ENCODE results near the gene STK24. TPM values are rescaled to one million over a fixed set of nuclear protein-coding genes. Genes with fewer than 3 reads are reported as not detected.

STK24 gene
- total RNA-seq, 1 donor, result 82.2 TPM

DNA sequence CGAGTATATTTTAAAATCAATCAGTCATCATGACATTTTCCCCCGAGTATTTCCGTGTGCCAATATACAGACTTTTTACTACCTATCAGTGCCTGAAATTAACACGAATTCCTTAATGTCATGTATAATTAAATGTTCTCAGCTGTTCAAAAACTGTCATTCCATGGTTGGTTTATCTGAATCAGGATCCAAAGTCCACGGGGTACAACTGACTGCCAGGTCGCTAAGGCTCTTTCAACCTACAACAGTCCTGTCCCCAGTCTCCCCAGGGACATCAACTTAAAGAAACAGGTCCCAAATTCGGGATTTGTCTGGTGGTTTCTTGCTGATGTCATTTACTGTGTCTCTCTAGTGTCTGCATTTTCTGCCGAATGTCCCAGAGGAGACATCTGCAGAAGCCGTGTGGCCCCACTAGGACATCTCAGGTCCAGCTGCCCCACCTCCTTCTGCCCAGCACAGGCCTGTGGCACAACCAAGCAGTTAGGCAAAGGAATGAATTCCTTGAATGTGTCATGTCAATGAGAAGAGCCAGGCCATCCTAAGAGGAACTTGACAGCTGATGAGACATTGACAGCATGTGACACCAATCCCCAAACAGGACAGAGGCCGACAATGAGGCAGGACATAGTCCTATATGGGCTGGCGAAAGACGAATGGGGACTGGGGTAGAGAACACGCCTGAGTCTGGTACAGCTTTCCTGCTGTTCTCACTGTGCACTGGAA, 109.5 kb downstream of the STK24 start:
- TF ChIP-seq, protein P1, sequence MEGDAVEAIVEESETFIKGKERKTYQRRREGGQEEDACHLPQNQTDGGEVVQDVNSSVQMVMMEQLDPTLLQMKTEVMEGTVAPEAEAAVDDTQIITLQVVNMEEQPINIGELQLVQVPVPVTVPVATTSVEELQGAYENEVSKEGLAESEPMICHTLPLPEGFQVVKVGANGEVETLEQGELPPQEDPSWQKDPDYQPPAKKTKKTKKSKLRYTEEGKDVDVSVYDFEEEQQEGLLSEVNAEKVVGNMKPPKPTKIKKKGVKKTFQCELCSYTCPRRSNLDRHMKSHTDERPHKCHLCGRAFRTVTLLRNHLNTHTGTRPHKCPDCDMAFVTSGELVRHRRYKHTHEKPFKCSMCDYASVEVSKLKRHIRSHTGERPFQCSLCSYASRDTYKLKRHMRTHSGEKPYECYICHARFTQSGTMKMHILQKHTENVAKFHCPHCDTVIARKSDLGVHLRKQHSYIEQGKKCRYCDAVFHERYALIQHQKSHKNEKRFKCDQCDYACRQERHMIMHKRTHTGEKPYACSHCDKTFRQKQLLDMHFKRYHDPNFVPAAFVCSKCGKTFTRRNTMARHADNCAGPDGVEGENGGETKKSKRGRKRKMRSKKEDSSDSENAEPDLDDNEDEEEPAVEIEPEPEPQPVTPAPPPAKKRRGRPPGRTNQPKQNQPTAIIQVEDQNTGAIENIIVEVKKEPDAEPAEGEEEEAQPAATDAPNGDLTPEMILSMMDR (IDR thresholded peaks at IDR 0.05; ENCODE audit: extremely low read depth, low read depth, low read length), result no peak
- no peak for DNase-seq (ENCODE audit: insufficient read length, low spot score, missing footprints)
- H3K4me2 ChIP-seq (ENCODE audit: insufficient read depth, low read length), result no peak overlapping the region
- no peak overlapping the region for H2AFZ ChIP-seq (ENCODE audit: low read length)
- H3K4me1 ChIP-seq (ENCODE audit: insufficient read depth, low read length), result peaks cover 4% of the 10 kb centered on the region
- H3K9me3 ChIP-seq (ENCODE audit: low read depth, low read length), result no peaks in the 10 kb centered on the region
- peaks cover 3% of the 10 kb centered on the region for H4K20me1 ChIP-seq (ENCODE audit: insufficient read depth, low read length)
- peak overlapping the region; percentile 36 for H3K27ac ChIP-seq (ENCODE audit: low read depth, low read length)
- H3K79me2 ChIP-seq (ENCODE audit: insufficient read depth, low read length), result peaks cover 78% of the 10 kb centered on the region
- peaks cover 55% of the 10 kb centered on the region for H3K36me3 ChIP-seq (ENCODE audit: insufficient read depth, low read length)
- no peaks in the 10 kb centered on the region for H3K27me3 ChIP-seq (ENCODE audit: insufficient read depth, low read length)
- no peak overlapping the region for H3K4me3 ChIP-seq (ENCODE audit: insufficient read depth, low read length)

DNA sequence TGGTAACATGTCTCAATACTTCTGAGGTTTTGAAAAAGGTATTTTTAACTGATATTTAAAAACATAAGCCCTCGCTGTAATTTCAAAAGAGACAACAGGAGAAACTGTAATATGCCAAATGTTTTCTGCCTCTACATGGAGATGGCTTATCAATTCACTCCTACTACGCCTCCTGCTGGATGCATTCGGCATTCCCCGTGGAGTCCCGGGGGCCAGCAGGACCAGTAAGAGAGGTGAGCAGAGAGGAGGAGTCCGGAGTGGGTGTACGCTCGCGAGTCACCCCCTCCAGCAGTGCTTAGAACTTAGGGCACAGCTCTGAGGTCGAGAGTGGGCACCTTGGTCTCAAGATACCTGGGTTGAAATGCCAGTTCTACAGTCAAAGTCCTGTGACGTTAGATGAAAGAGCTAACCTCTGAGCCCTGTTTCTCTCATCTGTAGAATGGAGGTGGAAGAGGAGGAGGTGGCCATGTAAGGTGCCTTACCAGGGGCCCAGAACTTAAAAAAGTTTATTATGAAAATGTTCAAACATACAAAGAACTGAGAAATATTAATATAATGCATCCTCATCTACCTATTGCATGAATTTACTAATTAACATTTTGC, 110.2 kb downstream of the STK24 start:
- Histone ChIP-seq H2AFZ (ENCODE audit: low read length) (no peak overlapping the region), H3K27me3 (ENCODE audit: insufficient read depth, low read length) (no peaks in the 10 kb centered on the region), H3K9me3 (ENCODE audit: low read depth, low read length) (no peaks in the 10 kb centered on the region), H3K4me3 (ENCODE audit: insufficient read depth, low read length) (no peak overlapping the region), H3K36me3 (ENCODE audit: insufficient read depth, low read length) (peaks cover 49% of the 10 kb centered on the region), H4K20me1 (ENCODE audit: insufficient read depth, low read length) (peaks cover 3% of the 10 kb centered on the region), H3K4me1 (ENCODE audit: insufficient read depth, low read length) (peaks cover 4% of the 10 kb centered on the region), H3K4me2 (ENCODE audit: insufficient read depth, low read length) (no peak overlapping the region), H3K27ac (ENCODE audit: low read depth, low read length) (peak overlapping the region; percentile 36), H3K79me2 (ENCODE audit: insufficient read depth, low read length) (peaks cover 78% of the 10 kb centered on the region)
- TF ChIP-seq, protein P1 (IDR thresholded peaks at IDR 0.05; ENCODE audit: extremely low read depth, low read depth, low read length), result peak; percentile 92
- peak; percentile 96 for DNase-seq (ENCODE audit: insufficient read length, low spot score, missing footprints)

DNA sequence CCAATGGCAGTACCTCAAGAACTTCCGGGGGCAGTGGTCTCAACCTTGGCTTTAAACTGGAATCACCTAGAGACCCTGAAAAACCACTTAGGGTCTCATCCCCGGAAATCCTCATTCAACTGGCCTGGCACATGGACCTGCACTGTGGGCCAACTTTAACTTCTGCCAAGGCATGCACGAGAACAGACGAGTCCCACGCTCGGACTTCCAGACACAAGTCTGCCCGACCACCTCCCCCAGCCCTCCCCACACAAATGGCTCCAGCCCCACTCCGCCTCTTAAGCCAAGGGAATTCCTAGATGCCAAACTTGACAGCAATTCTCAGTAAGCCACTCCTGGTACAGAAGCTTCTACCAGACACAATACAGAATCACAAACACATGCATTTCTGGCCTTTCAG, 114.0 kb downstream of the STK24 start:
- Histone ChIP-seq H2AFZ (ENCODE audit: low read length) (no peak overlapping the region), H3K27me3 (ENCODE audit: insufficient read depth, low read length) (no peaks in the 10 kb centered on the region), H3K79me2 (ENCODE audit: insufficient read depth, low read length) (peaks cover 76% of the 10 kb centered on the region), H3K27ac (ENCODE audit: low read depth, low read length) (peak overlapping the region; percentile 42), H3K4me1 (ENCODE audit: insufficient read depth, low read length) (no peaks in the 10 kb centered on the region), H3K4me3 (ENCODE audit: insufficient read depth, low read length) (no peak overlapping the region), H3K9me3 (ENCODE audit: low read depth, low read length) (no peaks in the 10 kb centered on the region), H4K20me1 (ENCODE audit: insufficient read depth, low read length) (peaks cover 3% of the 10 kb centered on the region), H3K4me2 (ENCODE audit: insufficient read depth, low read length) (no peak overlapping the region), H3K36me3 (ENCODE audit: insufficient read depth, low read length) (peaks cover 63% of the 10 kb centered on the region)
- no peak for DNase-seq (ENCODE audit: insufficient read length, low spot score, missing footprints)
- TF ChIP-seq, protein P1 (IDR thresholded peaks at IDR 0.05; ENCODE audit: extremely low read depth, low read depth, low read length), result no peak

DNA sequence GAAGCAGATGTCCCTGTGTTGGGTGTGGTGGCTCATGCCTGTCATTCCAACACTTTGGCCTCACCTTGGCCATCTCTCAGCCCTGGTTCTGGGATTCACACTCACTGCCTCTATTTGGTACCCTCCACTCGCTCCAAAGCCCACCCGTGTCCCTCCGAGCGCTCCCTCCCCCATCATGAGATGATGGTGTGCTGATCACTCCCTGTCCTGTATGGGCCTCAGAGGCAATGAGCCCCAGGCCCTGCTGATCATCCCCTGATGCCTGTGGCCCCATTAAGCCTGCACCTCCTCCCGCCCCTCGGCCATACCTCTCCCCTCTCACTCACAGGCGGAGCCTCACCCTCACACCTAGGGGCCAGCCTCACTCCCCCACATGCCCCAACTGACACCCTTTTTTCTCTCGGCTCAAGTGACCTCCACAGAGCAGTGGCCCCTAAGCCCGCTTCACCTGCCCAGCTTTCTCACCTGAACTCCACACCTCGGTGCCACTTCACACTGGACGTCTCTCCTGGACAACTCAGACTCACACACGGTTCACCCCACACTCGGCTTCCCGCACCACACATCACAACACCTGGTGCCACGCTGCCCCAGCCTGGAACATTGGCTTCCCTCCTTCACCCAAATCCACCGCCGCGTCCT, 114.5 kb downstream of the STK24 start:
- H3K9me3 ChIP-seq (ENCODE audit: low read depth, low read length), result no peaks in the 10 kb centered on the region
- DNase-seq (ENCODE audit: insufficient read length, low spot score, missing footprints), result peak; percentile 64
- H3K4me2 ChIP-seq (ENCODE audit: insufficient read depth, low read length), result no peak overlapping the region
- H3K4me3 ChIP-seq (ENCODE audit: insufficient read depth, low read length), result no peak overlapping the region
- peaks cover 1% of the 10 kb centered on the region for H4K20me1 ChIP-seq (ENCODE audit: insufficient read depth, low read length)
- no peak overlapping the region for H2AFZ ChIP-seq (ENCODE audit: low read length)
- TF ChIP-seq, protein P1 (IDR thresholded peaks at IDR 0.05; ENCODE audit: extremely low read depth, low read depth, low read length), result no peak
- no peaks in the 10 kb centered on the region for H3K4me1 ChIP-seq (ENCODE audit: insufficient read depth, low read length)
- H3K27ac ChIP-seq (ENCODE audit: low read depth, low read length), result no peak overlapping the region
- peaks cover 73% of the 10 kb centered on the region for H3K79me2 ChIP-seq (ENCODE audit: insufficient read depth, low read length)
- H3K27me3 ChIP-seq (ENCODE audit: insufficient read depth, low read length), result no peaks in the 10 kb centered on the region
- peaks cover 64% of the 10 kb centered on the region for H3K36me3 ChIP-seq (ENCODE audit: insufficient read depth, low read length)

Measured in osteoblast (primary cell).